GM19351 (cell line): ENCODE results near the gene ADGB.
A peak's percentile ranks its signal among the peaks of the same experiment; 100 is the strongest.
"Not testable (repeated sequence)": the region's sequence is repeated elsewhere in the genome, so short reads cannot be mapped to it uniquely, and the experiment has no call there.

ENCODE experiments used
- ATAC-seq: cut with Tn5 transposase; IDR thresholded peaks from one replicate; pipeline ENCODE4 v1.9.1; 2021; ENCODE audit warnings: mild to moderate bottlenecking, moderate library complexity; ENCODE audit not compliant: unreplicated experiment

The ADGB gene

DNA sequence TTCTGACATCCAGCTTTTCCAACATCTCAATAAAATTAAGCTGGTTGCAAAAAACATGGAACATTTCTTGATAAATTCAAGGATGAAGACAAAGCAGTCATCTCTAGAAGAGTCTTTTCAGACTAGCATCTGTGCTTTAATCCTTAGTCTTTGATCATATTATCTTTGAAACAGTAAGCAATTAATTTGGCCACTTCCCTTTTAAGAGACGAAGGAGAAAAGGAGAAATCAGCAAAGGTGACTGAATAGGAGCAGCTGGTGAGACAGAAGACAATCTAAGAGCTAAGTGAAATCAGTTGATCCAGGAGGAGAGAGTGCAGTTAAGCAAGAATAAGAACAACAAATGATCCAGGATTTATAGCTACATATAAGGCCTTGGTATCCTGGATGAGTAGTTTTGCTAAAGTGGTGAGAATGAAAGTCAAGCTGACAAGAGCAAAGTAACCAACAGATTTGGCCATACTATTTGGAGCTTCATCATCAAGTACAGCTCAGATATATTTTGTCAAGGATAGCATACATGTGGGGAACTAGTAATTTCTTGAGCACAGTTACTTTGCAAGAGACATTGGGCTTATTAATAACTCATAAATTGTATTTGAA is 215.5 kb downstream of the ADGB start:
- no peak for ATAC-seq

DNA sequence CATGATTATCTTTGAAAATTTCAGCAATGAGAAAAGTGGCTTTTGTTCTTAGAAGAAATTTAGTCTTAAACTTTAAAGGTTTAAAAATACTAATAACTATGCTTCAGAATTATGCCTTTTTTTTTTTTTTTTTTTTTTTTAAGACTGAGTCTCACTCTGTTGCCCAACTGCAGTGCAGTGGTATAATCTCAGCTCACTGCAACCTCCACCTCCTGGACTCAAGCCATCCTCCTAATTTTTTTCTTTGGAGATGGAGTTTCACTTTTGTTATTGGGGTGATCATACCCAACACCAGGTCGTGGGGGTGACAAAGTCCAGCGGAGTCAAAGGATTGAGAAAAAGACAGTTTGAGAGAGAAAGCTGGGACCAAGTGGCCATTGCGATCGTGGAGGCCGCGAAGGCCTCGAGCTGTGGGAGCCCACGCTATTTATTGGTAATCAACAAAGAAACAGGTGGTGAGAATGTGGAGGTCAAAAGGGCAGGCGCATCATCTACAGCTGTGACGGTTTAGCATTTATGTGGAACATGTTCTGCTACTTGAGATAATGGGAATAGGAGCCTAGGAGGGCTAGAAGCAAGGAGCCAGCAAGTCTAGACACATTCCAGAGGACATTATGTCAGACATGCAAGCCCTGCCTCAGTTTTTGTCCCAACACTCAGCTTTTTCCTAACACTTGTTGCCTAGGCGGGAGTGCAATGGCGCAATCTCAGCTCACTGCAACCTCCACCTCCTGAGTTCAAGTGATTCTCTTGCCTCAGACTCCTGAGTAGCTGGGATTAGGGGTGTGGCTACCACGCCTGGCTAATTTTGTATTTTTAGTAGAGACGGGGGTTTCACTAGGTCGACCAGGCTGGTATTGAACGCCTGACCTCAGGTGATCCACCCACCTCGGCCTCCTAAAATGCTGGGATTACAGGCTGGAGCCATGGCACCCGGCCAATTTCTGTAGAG is 217.0 kb downstream of the ADGB start:
- not testable (repeated sequence) for ATAC-seq

DNA sequence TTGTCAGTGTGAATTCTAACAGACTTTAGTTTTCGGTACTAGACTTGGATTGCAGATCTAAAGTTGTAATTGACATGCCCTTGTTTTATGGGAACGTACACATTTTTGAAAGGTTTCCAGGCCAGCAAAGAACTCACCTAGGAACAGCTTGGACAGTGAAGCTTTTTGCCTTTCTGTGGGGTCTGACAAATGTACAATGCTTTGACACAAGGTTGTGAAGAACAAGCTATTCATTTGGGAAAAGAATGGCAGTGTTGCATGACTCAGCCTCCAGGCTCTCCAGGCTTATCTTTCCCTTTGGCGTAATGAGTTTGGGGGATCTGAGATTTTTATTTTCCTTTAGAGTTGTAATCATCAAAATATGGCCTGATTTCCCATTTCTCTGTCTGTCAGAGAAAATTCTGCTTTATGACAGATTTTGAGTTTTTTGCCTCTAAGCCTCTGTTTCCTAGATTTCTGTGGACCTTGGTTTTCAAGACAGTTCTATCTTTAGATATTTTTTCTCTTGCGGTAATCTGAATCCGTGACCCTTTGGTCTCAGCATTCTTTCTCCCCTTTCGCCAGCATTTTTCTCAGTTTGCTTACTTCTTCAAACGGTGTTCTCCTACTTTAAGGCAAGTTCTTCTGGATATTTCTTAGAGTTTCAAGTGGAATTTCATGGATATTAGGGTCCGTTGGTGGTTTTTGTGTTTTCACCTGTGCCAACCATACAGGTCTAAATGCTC is 221.0 kb downstream of the ADGB start:
- no peak for ATAC-seq

DNA sequence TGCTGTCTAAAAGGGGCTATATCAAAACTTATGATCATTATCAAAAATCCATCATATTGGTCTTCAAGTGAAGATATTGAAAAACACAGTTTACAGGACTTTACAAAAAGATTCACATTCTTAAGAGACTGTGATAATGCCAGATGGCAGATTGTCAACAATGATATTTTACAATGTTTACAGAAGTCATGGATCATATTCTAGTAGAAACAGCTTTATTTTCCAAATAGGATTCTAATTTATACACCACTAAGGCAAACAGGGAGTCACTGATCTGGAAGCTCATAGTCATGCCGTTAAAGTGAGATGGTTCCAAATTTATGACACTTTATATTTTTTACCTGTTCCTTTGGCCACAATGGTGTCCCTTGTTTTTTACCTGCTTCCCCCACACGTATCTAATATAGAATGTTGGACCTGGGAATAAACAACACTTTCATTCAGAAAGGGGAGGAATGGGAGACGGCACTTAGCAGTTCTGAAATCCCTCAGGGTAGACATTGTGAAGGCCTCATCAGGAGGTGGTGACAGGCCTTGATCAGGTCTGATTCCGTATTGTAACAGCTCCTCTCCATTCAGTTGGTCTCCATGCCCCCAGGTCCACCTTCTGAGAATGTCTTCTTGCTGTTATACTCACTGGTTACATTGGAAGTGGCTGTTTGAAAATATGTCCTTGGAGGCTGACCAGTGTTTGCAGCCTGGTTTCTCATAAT is 228.6 kb downstream of the ADGB start:
- no peak for ATAC-seq

DNA sequence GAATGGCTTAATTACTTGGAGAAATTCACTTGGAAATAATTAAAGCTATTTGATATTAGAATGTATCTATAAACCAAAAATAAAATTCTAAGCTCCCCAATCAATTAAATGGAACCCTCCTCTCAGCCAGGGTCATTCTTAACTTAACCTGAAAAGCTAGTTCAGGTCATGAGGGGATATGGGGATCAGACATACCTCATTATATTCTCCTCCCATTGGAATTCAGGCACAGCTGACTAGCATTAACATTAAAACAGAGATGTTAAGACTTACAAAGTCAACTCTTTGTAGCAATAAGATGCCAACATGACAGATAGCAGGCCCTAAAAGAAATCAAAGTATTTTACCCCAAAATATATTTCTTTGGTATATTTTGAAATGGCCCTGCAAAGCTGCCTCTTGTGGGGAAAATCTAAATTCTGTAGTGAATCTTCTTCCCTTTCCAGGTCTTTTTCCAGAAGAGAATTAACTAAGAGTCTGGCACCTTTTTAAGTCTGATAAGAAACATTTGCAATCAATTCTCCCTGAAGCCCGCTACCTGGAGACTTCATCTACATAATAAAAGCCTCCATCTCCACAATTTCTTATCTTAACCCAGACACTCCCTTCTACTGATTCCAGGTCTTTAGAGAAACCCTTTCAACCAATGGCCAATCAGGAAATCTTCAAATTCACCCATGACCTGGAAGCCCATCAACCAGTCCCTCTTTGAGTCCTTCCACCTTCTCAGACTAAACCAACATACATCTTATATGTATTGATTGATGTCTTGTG is 231.2 kb downstream of the ADGB start:
- no peak for ATAC-seq

DNA sequence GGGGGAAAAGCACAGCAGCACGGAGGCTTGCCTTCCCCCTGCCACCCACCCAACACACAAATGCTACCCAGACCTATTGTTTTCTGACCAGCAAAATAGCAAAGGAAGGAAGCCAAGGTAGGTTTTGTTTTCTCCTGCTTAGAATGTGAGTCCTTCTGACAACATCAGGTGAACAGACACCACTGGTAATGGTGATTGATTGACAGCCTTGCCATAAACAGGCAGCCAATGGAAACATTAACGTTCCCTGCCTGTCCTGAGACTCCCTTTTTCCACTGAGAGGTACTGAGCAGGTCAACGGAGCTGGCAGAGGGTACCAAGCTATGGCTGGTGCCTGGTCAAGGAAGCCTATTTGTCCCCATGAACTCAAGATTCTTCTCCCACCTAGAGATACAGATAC is 234.4 kb downstream of the ADGB start:
- ATAC-seq = no peak

DNA sequence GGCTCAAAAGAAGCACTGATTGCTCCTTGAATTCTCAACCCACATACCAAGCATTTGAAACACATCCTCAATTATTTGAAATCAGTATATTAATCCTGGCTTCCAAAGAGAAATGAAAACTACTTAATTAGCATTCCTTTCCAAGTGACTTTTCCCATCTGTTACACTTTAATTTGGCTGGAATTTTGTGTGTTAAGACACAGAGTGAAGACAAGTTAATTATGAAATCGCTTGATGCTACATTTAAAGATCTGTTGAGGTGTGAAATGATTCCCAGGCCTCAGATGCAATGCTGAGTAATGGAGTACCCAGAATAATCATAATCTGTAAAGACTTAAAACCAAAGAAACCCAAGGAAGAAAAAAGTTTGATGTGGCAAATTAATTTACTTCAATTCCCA is 241.4 kb downstream of the ADGB start:
- no peak for ATAC-seq

DNA sequence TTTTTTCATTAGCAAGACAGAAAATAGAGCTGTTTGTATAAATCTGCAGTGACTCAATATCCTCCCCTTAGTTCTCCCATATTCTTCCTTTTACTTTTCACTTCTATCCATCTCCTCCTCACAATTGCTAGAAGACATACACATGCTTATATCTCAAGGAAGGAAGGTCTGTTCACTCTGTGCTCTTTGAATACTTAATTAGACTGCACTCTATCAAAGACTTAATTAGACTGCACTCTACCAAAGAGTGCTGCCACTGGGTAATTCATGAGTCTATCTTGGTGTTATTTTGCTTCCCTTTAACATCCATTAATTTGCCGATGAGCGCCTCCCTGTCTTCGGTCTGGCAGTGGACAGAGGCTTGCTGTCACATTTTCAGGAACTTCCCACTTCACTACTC is 241.9 kb downstream of the ADGB start:
- no peak for ATAC-seq

DNA sequence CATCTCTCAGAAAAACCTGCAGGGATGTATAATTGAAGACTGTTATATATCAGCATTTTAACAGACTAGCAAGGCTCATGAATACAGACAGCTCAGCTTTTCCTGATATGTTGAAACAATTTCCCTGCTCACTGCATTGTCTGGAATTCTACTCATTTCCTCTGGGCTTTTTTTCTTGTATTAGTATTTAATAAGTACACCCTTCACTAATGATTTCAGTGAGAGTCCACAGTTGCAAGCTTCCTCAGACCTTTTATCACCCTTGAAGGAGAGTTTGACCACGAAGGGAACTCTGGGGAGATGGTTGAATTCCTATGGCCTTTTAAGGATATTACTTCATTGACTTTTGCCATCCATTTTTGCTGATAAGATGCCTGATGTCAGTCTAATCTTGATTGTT is 248.7 kb downstream of the ADGB start:
- no peak for ATAC-seq

DNA sequence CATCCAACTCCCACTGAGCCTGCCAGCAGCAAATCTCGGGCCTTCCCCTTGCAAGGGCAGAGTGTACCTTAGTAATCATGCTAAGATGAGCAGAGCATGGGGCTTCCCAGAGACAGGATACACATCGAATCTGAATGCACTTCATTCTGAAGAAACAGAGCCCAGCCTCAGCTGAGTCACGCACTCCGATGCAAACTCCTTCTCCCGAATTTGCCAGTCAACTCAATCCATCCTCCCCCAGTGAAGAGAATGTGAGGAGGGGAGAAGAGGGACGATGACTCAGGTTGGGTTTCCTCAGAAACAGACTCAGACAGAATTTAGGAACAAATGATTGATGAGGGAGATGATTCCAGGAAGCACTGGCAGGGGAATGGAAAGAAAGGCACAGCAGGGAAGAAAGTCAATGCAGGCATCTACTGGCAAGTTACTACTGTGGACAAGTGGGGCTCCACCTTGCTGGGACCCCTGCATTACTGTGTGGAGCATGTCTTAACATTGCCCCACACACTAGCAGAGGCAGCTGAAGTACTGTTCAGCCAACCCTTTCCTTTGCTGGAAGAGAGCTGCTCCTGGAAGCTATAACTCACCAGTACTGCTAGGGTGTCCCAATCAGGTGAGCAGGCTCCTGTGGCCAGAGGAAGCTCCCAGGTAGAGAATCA is 251.6 kb downstream of the ADGB start:
- no peak for ATAC-seq

DNA sequence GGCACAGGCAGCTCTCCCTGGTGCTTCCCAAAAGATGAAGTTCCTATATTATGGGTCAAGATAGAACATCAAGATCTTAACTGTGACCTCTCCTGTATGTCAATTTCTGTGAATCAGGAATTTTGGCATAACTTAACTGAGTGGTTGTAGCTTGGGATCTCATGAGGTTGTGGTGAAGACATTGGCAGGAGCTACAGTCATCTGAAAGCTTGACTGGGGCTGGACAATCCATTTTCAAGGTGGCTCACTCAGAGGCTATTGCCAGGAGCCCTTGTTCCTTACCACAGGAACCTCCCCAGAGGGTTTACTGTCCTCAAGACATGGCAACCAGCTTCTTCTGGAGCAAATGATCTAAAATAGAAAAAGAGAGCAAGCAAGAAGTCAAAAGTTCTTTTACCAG is 252.2 kb downstream of the ADGB start:
- no peak for ATAC-seq

DNA sequence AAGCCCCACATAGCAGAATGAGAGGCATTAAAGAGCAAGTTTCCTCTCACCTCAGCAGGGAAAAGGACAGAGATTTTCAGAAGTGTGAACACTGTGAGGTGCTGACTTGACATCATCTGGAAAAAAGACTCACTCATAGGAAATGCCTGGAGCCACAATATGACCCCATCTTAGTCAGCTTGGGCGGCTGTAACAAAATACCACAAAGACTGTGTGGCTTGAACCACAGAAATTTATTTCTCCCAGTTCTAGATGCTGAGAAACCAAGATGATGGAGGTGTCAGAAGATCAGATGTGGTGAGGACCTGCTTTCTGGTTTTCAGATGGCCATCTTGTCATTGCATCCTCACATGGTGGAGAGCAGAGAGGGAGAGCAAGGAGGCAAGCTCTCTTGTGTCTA is 253.1 kb downstream of the ADGB start:
- ATAC-seq = no peak

DNA sequence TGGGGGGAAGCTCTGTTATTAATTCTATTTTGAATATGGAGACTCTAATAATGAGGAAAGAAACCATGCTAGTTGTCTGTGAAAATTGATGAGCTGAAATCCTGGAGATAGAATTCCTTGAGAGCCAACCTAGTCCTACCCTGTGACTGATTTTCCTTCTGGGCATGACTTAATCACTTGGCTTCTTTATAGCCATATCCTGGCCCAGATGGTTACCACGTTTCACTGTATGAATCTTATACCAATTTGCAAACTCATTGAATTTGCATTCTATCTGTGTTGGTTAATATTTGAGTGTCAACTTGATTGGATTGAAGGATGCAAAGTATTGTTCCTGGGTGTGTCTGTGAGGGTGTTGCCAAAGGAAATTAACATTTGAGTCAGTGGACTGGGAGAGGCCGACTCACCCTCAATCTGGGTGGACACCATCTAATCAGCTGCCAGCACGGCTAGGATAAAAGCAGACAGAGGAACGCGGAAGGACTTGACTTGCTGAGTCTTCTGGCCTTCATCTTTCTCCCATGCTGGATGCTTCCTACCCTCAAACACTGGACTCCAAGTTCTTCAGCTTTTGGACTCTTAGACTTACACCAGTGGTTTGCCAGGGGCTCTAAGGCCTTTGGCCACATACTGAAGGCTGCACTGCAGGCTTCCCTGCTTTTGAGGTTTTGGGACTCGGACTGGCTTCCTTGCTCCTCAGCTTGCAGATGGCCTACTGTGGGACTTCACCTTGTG is 255.9 kb downstream of the ADGB start:
- not testable (repeated sequence) for ATAC-seq

DNA sequence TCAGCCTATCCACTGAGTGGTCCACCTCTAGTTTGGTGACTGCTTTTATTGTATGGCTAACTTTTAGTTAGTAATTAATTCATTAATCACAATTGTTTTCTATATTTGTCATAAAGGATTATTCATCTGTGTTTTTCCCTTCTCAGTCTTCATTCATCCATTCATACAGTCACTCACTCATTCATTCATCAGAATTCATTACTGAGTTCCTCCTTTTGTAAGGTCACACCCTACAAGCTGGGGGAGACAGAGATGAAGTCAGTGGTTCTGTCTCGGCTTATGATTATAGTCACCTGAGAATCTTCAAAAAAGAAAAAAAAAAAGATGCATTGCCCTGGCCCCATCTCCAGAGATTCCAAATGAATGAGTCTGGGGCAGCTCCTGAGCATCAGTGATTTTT is 257.1 kb downstream of the ADGB start:
- no peak for ATAC-seq

DNA sequence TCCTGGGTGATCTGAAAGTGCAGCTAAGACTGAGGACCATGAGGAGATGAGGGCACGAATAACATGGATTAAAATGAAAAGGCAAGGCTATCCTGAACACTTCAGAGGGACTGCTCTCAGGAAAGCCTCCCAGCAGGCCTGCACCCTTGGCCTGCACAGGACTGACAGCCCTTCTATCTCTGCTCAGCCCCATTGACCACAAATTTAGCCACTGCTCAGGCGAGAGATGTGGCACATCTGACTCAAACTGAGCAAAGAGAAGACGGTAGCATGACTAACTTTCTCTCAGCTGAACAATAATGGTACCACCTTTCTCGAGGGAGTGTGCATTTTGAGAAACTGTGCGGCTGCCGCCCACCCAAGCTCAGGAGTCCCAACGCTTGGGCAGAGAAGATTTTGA is 257.5 kb downstream of the ADGB start:
- ATAC-seq = peak; percentile 58

DNA sequence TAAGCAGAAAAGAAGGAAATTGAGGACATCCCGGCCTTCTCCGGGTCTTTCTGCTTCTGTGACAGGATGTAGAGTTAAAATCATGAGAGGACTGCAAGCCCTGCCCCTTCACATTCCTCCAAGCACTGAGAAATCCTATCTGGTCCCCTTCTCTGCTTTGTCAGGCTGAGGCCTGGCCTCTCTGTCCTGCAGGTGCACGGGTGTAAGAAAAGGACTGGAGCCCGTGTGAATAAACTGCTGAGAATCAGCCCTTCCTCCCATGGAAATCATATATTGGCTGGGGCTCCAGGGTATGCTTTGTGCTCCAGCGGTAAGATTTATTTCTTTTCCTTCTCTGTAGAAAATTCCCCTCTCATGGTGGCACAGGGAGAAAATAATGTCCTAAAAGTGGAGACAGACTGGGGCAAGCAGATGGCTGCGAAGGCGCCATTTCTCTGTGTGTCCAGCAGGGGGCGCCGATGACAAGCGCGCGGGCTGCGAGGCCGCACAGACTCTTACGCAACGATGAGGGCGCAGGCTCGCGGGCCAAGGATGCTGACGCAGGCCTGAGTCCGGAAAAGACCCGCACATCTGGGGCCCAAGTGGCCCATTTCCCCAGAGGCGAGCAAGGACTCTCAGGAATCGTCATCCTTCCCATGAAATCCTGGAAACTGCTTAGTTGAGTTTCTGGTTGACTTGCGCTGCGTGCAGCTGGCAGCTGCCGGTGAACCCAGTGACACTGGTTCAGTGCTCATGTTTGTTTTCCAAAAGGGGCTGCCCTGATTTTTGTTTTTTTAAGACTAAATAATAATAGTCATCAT is 258.6 kb downstream of the ADGB start:
- ATAC-seq = peak; percentile 92

DNA sequence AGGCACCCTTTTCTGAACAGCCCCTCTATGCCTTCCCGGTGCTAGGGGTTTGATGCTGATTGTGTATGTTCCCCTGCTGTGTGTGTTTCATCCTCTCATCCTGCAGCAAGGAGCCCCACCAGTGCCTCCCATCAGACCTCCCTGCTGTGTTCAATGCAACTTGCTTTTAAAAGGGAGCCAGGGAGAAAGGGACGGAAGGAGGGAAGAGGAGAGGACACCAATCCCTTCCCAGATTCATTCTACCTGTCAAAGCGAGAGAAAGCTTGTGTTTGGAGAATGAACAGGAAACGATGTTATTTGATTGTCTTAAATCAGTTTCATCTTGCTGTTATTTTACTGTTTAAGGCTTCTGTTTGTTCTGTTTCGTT is 259.2 kb downstream of the ADGB start:
- peak; percentile 17 for ATAC-seq

DNA sequence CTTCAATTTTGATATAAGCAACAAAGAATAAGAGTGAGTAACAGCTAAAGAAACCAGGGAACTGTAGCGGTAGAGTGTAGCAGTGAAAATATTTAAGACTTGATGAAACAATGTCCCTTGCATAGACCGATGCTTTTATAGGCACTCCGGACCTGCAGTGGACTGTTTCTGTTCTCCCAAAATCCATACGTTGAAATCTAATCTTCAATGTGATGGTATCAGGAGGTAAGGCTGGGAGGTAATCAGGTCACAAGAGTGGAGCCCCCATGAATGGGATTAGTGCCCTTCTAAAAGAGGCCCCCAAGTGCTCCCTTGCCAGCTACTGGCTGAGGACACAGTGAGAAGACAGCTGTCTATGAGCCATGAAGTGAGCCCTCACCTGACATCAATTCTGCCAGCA is 260.4 kb downstream of the ADGB start:
- no peak for ATAC-seq
